HFFc6 (cell line): ENCODE measurements around the gene BRD7. TPM values are rescaled to one million over a fixed set of nuclear protein-coding genes. Genes with fewer than 3 reads are reported as not detected.

ENCODE experiments used
- DNase-seq: peaks from one replicate; pipeline ENCODE4 v3.0.0-alpha.2; 2018
- H3K27ac Mint-ChIP-seq: 2 replicates; pipeline ENCODE4 v1.8.0; 2020; ENCODE audit warnings: mild to moderate bottlenecking, mixed read lengths
- H3K27me3 Mint-ChIP-seq: 2 replicates; pipeline ENCODE4 v1.8.0; 2021; ENCODE audit warnings: mild to moderate bottlenecking, moderate library complexity, mixed read lengths; ENCODE audit not compliant: insufficient read depth
- H3K36me3 Mint-ChIP-seq: 2 replicates; pipeline ENCODE4 v1.8.0; 2021; ENCODE audit warnings: low read depth, mixed read lengths
- H3K4me1 Mint-ChIP-seq: 2 replicates; pipeline ENCODE4 v1.8.0; 2020; ENCODE audit warnings: low read depth, mixed read lengths
- H3K4me3 Mint-ChIP-seq: 2 replicates; pipeline ENCODE4 v1.8.0; 2020; ENCODE audit warnings: mild to moderate bottlenecking, moderate library complexity, mixed read lengths
- H3K9me3 Mint-ChIP-seq: 2 replicates; pipeline ENCODE4 v1.8.0; 2020; ENCODE audit warnings: mild to moderate bottlenecking, mixed read lengths
- CTCF ChIP-seq: fragments of 200-600 bp; sonication (generic); IDR thresholded peaks from 2 replicates; pipeline ENCODE4 v1.5.0; 2021; ENCODE audit warnings: antibody characterized with exemption, mild to moderate bottlenecking
- total RNA-seq, 6 experiments: library from RNA; stranded (reverse); fragmentation: NEBNext Ultra II Directional; extraction: Animal tissue kit (Norgen Biotek cat#: 25700); gene quantifications; 2 replicates in 1 of 6; 3 replicates in 5 of 6; pipeline ENCODE4 v1.2.3, GENCODE V29; 2021

Gene BRD7
- total RNA-seq, 6 experiments from 2014 or later: 50.5 to 65.0 (median 63.0) TPM

- TF ChIP-seq CTCF: no peak
- H3K27me3 Mint-ChIP-seq: no peaks in the 10 kb centered on the region
- H3K4me1 Mint-ChIP-seq: peaks cover 6% of the 10 kb centered on the region; the same call in 1 of the 2 replicates
- DNase-seq: no peak
- peaks cover 22% of the 10 kb centered on the region for H3K36me3 Mint-ChIP-seq
- H3K4me3 Mint-ChIP-seq: no peak overlapping the region
- H3K9me3 Mint-ChIP-seq: no peaks in the 10 kb centered on the region
- H3K27ac Mint-ChIP-seq: no peak overlapping the region
Measured at GRCh38 chr16:50316102-50316847, 52.5 kb downstream of the BRD7 start.

- H3K27ac Mint-ChIP-seq: no peak overlapping the region
- no peaks in the 10 kb centered on the region for H3K27me3 Mint-ChIP-seq
- DNase-seq: no peak
Measured at GRCh38 chr16:50315346-50315997, 53.3 kb downstream of the BRD7 start.

GRCh38 chr16:50314665-50315064 lies 54.1 kb downstream of the BRD7 start:
- Mint-ChIP-seq H3K36me3 (peaks cover 18% of the 10 kb centered on the region), H3K9me3 (no peaks in the 10 kb centered on the region), H3K4me1 (peaks cover 6% of the 10 kb centered on the region; the same call in 1 of the 2 replicates), H3K27ac (no peak overlapping the region), H3K4me3 (no peak overlapping the region), H3K27me3 (peaks cover 4% of the 10 kb centered on the region; the same call in 1 of the 2 replicates)
- no peak for DNase-seq
- no peak for TF ChIP-seq CTCF

More at GRCh38 chr16:50315346-50315997, 53.3 kb downstream of the BRD7 start:
- TF ChIP-seq CTCF: no peak
- Mint-ChIP-seq H3K9me3 (no peaks in the 10 kb centered on the region), H3K4me1 (peaks cover 6% of the 10 kb centered on the region; the same call in 1 of the 2 replicates), H3K4me3 (no peak overlapping the region), H3K36me3 (peaks cover 21% of the 10 kb centered on the region)

- Mint-ChIP-seq H3K36me3 (peaks cover 18% of the 10 kb centered on the region), H3K4me1 (peaks cover 6% of the 10 kb centered on the region; the same call in 1 of the 2 replicates), H3K27me3 (peaks cover 4% of the 10 kb centered on the region; the same call in 1 of the 2 replicates), H3K27ac (no peak overlapping the region), H3K4me3 (no peak overlapping the region), H3K9me3 (no peaks in the 10 kb centered on the region)
- no peak for TF ChIP-seq CTCF
- no peak for DNase-seq
Measured at GRCh38 chr16:50313596-50314478, 55.0 kb downstream of the BRD7 start.

- Mint-ChIP-seq H3K27me3 (peaks cover 4% of the 10 kb centered on the region), H3K9me3 (no peaks in the 10 kb centered on the region), H3K27ac (no peak overlapping the region), H3K36me3 (peaks cover 14% of the 10 kb centered on the region), H3K4me1 (peaks cover 14% of the 10 kb centered on the region), H3K4me3 (no peak overlapping the region)
- DNase-seq: no peak
- no peak for TF ChIP-seq CTCF
Measured at GRCh38 chr16:50311891-50312501, 56.8 kb downstream of the BRD7 start.
